Rectal smooth muscle tissue (tissue), 1 donor: ENCODE results near the gene NKD1.

Experiments
- H3K27ac ChIP-seq: one replicate; pipeline ENCODE4 v1.7.0; 2013; ENCODE audit warnings: low read depth, low read length, inconsistent platforms
- H3K27me3 ChIP-seq: one replicate; pipeline ENCODE4 v1.7.0; 2013; ENCODE audit warnings: low read length; ENCODE audit not compliant: control insufficient read depth, insufficient read depth
- H3K36me3 ChIP-seq: one replicate; pipeline ENCODE4 v1.7.0; 2013; ENCODE audit warnings: low read length; ENCODE audit not compliant: control insufficient read depth, insufficient read depth
- H3K4me1 ChIP-seq: one replicate; pipeline ENCODE4 v1.7.0; 2013; ENCODE audit warnings: low read length; ENCODE audit not compliant: control insufficient read depth, insufficient read depth
- H3K4me3 ChIP-seq: one replicate; pipeline ENCODE4 v1.7.0; 2013; ENCODE audit warnings: low read length
- H3K9ac ChIP-seq: one replicate; pipeline ENCODE4 v1.7.0; 2013; ENCODE audit warnings: low read length

Gene NKD1

DNA sequence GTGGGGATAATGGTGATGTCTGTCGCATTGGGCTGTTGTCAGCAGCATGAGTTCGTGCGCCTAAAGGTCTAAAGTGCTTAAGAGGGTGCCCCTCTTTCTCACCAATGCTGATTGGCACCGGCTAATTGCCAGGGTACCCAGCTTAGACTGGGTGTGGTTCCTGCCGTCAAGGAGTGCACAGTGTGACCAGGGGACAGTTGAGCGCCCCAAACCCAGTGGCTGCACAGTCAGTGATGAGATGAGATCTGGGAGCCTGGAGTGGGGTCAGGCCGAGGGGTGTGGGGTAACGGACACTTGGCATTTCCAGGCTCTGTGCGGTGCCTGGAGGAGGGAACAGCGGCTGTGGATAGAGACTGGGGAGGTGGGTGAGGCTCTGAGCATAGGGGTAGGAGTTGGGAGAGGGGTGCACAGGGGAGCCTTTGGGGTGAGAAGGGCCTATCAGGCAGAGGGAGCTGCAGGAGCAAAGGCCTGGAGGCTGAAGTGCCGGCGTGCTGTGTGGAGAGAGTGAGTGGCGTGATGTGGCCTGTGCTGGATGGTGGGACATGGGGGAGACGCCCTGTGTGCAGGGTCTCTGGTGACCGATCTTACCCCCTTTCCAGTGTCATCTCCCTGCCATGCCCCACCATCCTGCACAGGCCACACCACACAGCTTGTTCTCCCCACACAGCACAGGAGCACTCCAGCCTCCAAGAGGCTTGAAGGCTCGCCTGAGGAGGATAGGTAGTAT, 74.6 kb downstream of the NKD1 start:
- Histone ChIP-seq H3K27ac (no peak overlapping the region), H3K9ac (no peak overlapping the region), H3K36me3 (no peaks in the 10 kb centered on the region), H3K4me3 (no peak overlapping the region), H3K27me3 (no peaks in the 10 kb centered on the region), H3K4me1 (peaks cover 11% of the 10 kb centered on the region)

DNA sequence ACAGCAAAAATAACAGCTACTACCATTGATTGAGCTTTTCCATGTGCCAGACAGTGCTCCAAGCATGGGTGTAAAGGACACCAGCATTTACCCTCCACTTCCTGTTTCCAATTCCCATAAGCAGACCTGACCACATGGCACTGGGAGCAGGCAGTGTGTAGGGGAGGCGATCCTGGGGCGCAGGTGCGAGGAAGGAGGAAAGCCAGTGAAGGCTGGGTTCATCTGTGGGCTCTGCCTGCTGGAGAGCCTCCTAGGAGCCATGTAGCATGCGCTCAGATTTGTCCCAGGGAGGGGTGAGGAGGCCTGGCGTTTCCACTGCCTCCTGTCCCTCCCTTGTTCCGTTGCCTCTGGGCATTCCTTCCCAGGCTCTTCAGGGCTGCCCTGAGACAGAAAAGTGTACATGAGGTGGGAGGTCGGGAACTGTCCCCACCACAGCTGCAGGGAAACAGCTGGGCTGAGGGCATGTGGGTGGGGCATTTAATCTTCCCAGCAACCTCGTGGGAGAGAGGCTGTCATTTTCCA, 76.3 kb downstream of the NKD1 start:
- Histone ChIP-seq H3K4me1 (peaks cover 11% of the 10 kb centered on the region), H3K27ac (no peak overlapping the region), H3K27me3 (no peaks in the 10 kb centered on the region), H3K36me3 (no peaks in the 10 kb centered on the region), H3K9ac (no peak overlapping the region), H3K4me3 (no peak overlapping the region)

DNA sequence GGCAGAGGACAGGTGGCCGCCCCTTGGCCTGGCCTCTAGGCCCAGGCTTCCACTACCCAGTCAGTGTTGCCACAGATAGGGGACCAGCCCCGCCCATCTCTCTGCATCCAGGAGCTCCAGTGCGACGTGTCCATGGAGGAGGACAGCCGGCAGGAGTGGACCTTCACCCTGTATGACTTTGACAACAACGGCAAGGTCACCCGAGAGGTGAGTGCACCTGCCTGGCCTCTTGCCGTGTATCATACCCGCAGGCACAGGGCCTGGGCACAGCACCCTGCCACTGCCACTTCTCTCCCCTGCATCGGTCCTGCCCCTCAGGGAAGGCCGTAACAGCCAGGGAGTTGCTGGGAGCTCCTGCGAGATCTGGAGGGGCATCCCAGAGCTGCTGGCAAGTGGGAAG, 77.2 kb downstream of the NKD1 start:
- H3K27ac ChIP-seq: no peak overlapping the region
- H3K4me3 ChIP-seq: no peak overlapping the region
- no peaks in the 10 kb centered on the region for H3K27me3 ChIP-seq
- H3K9ac ChIP-seq: no peak overlapping the region
- peaks cover 11% of the 10 kb centered on the region for H3K4me1 ChIP-seq
- H3K36me3 ChIP-seq: no peaks in the 10 kb centered on the region

DNA sequence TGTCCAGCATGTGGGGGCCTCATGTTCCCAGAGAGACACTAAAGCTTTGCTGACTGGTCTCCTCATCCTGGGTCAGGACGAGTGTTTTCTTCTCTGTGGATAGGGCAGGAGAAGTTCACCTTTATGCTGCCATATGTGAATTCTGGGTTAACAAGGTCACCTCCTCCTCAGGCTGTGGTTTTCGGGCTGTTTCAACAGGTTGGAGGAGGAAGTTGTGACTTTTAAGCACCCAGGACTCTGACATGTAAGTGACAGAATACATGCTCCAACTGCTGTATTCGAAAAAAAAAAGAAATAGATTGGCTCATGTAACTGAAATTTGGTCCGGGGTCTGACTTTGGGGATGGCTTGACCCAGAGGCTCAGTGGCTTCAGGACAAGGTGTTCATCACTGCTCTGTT, 78.7 kb downstream of the NKD1 start:
- Histone ChIP-seq H3K4me3 (peak overlapping the region; percentile 16), H3K27ac (peak overlapping the region; percentile 40), H3K9ac (no peak overlapping the region), H3K4me1 (peaks cover 11% of the 10 kb centered on the region), H3K27me3 (no peaks in the 10 kb centered on the region), H3K36me3 (no peaks in the 10 kb centered on the region)

DNA sequence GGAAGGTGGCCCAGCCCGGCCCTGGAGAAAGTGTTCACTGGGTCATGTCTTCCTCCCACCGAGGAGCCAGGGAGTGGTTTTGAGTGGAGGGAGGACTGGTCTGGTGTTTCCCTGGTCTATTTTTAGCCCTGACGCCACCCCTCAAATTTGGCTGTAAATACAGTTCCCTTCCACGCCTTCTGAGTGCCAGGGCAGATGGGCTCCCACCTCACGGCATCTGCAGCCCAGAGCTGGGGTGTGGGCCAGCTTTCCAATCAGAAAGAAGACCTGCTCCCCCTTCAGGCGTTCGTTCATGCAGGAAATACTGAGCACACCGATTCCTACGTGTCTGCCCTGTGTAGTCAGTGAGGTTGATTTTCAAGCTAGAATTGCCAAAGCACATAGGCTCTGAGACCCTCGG, 79.2 kb downstream of the NKD1 start:
- Histone ChIP-seq H3K4me3 (peak overlapping the region; percentile 16), H3K27ac (peak overlapping the region; percentile 40), H3K27me3 (no peaks in the 10 kb centered on the region), H3K9ac (no peak overlapping the region), H3K4me1 (peaks cover 11% of the 10 kb centered on the region), H3K36me3 (no peaks in the 10 kb centered on the region)

DNA sequence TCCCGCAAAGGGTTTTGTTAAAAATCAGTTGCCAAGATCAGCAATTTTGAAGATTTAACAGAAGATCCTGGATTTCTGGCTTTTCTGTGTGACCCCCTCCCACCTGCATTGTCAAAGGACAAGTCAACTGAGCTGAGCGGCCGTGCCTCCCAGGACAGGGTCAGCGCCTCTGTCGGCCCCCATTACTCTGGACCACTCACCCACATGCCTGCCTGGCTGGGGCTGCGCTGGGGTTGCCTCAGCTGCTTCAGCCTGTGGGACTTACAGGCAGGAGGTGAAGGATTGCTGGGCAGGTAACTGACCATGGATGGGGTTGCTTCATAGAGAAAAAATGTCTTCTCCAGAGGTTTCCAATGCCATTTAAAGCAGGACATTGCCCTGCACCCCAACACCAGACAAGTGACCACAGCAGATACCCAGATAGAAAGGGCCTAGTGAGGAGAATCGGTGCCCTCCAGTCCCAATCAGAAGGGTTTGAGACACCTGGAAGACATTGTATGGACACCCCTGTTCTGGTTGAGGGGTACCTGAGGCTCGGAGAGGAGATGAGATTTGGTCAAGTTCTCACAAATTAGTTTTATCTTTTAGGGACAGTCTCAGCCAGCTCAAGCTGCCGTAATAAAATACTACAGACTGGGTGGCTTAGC, 80.1 kb downstream of the NKD1 start:
- no peak overlapping the region for H3K9ac ChIP-seq
- H3K36me3 ChIP-seq: no peaks in the 10 kb centered on the region
- no peaks in the 10 kb centered on the region for H3K27me3 ChIP-seq
- H3K4me1 ChIP-seq: peaks cover 11% of the 10 kb centered on the region
- no peak overlapping the region for H3K4me3 ChIP-seq
- no peak overlapping the region for H3K27ac ChIP-seq

DNA sequence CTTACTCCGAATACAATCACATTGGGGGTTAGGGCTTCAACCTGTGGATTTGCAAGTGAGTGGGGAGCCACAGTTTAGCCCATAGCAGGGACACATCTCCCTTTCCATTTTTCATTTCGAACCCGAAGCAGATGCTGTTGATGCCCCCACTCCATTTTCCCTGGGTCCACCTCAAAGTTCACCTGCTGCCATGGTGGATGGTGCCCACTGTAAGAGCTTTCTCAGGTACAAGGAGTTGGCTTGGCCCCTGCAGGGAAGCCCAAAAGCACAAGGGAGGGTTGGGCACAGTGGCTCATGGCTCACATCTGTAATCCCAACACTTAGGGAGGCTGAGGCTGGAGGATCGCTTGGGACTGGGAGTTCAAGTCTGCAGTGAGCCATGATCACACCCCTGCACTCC, 81.1 kb downstream of the NKD1 start:
- Histone ChIP-seq H3K4me3 (no peak overlapping the region), H3K36me3 (no peaks in the 10 kb centered on the region), H3K27me3 (no peaks in the 10 kb centered on the region), H3K27ac (no peak overlapping the region), H3K9ac (no peak overlapping the region), H3K4me1 (peaks cover 11% of the 10 kb centered on the region)

DNA sequence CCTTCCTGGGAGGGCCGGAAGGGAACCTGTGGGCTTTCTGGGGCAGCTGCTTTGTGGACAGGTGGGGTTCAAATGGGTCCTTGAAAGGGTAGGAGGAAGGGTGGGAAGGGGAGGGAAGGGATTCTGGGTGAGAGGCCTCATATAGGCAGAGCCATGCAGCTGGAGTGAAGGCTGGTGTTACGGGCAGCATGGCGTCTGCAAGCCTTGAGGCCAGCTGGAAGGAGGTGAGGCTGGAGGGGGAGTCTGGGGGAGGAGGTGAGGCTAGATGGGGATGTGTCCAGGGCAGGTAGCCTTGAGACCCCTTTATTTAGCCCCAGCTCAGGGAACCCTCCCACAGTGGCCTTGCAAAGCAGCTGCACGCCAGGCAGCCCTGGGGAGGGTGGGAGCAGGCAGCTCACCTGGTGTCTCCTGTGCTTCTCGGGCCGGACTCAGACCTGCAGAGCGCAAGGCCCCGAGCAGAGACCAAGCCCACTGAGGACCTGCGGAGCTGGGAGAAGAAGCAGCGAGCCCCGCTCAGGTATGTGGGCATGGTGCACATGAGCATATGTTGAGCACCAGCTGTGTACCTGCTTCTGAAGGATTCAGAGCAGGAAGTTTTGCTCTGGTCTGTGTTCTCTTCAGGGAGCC, 82.3 kb downstream of the NKD1 start:
- Histone ChIP-seq H3K9ac (no peak overlapping the region), H3K36me3 (no peaks in the 10 kb centered on the region), H3K27me3 (no peaks in the 10 kb centered on the region), H3K4me1 (peaks cover 11% of the 10 kb centered on the region), H3K27ac (no peak overlapping the region), H3K4me3 (no peak overlapping the region)

DNA sequence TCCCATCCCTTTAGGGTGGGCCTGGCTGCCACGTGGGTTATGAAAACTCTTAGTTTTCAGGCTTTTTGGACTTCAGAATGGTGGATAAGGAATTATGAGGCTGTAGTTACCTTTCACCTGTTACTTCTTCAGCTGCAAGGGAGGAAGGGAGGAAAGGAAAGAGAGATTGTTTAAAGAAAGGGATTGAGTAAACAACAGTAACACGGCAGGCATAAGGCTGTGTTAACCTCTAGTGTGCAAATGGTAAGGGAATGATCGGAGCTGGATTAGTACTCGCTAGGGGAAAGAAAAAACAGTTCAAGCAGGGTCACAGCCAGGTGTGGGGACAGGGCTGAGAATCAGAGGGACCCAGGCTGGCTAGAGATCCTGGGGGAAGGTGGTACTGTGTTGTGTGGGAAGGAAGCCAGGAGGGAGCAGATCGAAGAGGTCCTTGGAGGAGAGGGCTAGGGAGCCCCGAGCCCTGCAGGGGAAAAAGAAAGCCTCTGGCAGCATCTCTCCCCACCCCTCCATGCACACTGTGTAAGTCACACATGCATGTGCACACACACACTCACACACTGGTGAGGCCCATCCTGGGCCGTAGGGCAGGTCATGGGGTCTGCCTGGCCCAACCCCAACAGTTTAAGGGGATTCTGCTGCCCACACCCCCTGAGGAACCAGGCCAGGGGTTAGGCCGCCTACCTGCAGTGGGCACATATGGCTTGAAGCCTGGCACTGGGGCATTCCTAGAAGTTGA, 83.2 kb downstream of the NKD1 start:
- H3K36me3 ChIP-seq: no peaks in the 10 kb centered on the region
- H3K4me1 ChIP-seq: peaks cover 11% of the 10 kb centered on the region
- no peak overlapping the region for H3K27ac ChIP-seq
- no peaks in the 10 kb centered on the region for H3K27me3 ChIP-seq
- no peak overlapping the region for H3K4me3 ChIP-seq
- no peak overlapping the region for H3K9ac ChIP-seq

DNA sequence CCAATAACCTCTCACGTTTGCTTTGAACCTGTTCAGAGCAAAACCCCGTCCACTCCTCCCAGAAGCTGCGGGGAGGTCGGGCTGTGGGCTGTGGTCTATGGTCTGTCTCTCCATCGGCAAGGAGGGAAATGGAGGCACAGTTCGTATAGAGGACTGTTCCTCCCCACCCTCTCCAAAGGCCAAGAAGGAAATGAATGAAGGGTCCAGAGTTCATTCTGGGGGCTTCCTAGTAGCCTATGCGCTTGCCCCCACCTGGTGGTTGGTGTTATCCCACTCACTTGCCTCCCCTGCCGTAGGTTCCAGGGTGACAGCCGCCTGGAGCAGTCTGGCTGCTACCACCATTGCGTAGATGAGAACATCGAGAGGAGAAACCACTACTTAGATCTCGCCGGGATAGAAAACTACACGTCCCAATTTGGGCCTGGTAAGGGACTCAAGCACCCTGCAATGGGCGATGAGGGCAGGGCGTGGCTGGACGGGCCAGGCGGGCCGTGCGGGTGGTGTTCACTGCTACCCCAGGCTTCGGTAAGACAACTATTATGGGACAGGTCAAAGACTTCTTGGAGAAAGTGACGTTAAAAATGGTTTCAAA, 83.9 kb downstream of the NKD1 start:
- H3K9ac ChIP-seq: no peak overlapping the region
- H3K4me1 ChIP-seq: peaks cover 6% of the 10 kb centered on the region
- no peak overlapping the region for H3K27ac ChIP-seq
- H3K27me3 ChIP-seq: no peaks in the 10 kb centered on the region
- H3K4me3 ChIP-seq: no peak overlapping the region
- H3K36me3 ChIP-seq: no peaks in the 10 kb centered on the region

DNA sequence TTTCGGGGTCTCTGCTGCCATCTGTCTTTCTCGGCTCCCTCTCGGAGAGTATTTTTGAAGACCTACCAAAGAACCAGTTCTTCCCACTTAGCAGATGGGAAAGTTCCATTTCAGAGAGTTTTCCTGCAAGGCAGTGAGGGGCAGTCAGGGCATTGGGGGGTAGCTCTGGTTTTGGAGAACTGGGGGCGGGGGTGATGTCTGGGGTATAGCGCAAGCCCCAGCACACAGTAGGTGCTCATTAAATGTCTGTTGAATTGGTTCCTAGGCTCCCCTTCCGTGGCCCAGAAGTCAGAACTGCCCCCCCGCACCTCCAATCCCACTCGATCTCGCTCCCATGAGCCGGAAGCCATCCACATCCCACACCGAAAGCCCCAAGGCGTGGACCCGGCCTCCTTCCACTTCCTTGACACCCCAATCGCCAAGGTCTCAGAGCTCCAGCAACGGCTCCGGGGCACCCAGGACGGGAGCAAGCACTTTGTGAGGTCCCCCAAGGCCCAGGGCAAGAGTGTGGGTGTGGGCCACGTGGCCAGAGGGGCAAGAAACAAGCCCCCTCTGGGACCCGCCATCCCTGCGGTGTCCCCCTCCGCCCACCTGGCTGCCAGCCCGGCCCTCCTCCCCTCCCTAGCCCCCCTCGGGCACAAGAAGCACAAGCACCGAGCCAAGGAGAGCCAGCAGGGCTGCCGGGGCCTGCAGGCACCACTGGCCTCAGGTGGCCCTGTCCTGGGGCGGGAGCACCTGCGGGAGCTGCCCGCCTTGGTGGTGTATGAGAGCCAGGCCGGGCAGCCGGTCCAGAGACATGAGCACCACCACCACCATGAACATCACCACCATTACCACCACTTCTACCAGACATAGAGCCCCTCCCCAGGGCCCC, 85.0 kb downstream of the NKD1 start:
- no peaks in the 10 kb centered on the region for H3K36me3 ChIP-seq
- H3K9ac ChIP-seq: no peak overlapping the region
- H3K4me3 ChIP-seq: no peak overlapping the region
- H3K27ac ChIP-seq: no peak overlapping the region
- H3K27me3 ChIP-seq: no peaks in the 10 kb centered on the region
- H3K4me1 ChIP-seq: no peaks in the 10 kb centered on the region
